ENCODE measurements around the gene SLC6A3. TPM values are rescaled to one million over a fixed set of nuclear protein-coding genes. Genes with fewer than 3 reads are reported as not detected.
A peak's percentile ranks its signal among the peaks of the same experiment; 100 is the strongest.

The SLC6A3 gene
- total and polyA plus RNA-seq, 2 of the 13 experiments (the other 11 are each of a cell fraction or from before 2014, with no cell fraction given): 0.01 TPM; not detected in 1

DNA sequence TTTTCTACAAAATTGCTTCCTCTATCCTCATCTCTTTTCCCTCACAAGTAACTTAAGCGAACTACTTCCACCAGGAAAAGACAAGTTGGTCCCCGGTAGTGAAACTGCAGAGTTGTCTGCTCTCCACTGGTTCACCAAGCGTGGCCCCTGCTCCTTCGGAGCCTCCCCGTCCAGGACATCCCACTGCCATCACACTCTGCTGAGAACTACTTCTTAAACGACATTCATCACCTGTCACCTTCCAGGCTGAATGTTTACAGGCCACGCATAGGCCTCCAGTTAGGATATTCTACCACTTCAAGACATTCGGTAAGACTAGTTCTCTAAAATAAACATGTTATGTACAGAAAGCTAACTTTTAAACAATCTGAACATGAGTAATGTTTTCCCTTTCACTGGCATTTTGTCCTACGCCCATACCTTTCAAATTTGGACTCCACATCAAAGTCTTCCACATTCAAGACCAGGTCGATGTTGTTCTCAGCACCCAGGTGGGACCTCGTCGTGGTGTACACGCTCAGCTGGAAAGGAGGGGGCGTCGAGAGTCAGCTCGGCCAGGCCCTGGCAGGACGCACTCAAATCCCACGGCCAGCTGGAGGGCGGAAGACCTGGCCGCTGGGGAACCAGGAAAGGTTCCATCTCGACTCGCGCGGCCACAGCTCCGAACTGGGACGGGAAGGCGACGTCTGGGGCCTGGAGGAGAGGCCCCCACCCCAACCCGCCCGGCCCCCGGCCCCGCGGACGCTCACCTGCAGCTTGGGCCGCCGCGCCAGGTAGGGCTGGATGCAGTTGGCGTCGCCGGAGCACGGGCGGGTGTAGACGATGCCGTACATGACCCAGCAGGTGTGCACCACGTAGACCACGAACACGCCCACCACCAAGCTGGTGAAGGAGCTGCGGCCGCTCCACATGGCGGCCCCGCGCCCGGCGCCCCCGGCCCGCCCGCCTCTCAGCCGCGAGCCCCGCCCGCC is 101.0 kb downstream of the SLC6A3 start (continued):
- TF ChIP-seq KLF11 (CRISPR knock-in tag; IDR thresholded peaks at IDR 0.05) (no peak), PHB2 (IDR thresholded peaks at IDR 0.05; ENCODE audit: partially characterized antibody) (no peak), ZNF777 (CRISPR knock-in tag; IDR thresholded peaks at IDR 0.05) (0 out of 2 replicates have a peak, but pooled peaks have one; percentile 32), ZNF781 (CRISPR knock-in tag; IDR thresholded peaks at IDR 0.05; ENCODE audit: borderline replicate concordance, not compliant biosample characterization) (no peak), ZNF619 (CRISPR knock-in tag; IDR thresholded peaks at IDR 0.05) (no peak), MXD4 (CRISPR knock-in tag; IDR thresholded peaks at IDR 0.05) (no peak), HOXD1 (CRISPR knock-in tag; IDR thresholded peaks at IDR 0.05) (peak; percentile 6; the same call in 1 of the 2 replicates), ZNF10 (CRISPR knock-in tag; IDR thresholded peaks at IDR 0.05; ENCODE audit: borderline replicate concordance, low read depth) (no peak), SALL1 (CRISPR knock-in tag; IDR thresholded peaks at IDR 0.05) (no peak)
- TF ChIP-seq, protein P1, sequence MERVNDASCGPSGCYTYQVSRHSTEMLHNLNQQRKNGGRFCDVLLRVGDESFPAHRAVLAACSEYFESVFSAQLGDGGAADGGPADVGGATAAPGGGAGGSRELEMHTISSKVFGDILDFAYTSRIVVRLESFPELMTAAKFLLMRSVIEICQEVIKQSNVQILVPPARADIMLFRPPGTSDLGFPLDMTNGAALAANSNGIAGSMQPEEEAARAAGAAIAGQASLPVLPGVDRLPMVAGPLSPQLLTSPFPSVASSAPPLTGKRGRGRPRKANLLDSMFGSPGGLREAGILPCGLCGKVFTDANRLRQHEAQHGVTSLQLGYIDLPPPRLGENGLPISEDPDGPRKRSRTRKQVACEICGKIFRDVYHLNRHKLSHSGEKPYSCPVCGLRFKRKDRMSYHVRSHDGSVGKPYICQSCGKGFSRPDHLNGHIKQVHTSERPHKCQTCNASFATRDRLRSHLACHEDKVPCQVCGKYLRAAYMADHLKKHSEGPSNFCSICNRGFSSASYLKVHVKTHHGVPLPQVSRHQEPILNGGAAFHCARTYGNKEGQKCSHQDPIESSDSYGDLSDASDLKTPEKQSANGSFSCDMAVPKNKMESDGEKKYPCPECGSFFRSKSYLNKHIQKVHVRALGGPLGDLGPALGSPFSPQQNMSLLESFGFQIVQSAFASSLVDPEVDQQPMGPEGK (CRISPR knock-in tag; IDR thresholded peaks at IDR 0.05): peak; percentile 43; the same call in 1 of the 2 replicates
- TF ChIP-seq, protein P2, sequence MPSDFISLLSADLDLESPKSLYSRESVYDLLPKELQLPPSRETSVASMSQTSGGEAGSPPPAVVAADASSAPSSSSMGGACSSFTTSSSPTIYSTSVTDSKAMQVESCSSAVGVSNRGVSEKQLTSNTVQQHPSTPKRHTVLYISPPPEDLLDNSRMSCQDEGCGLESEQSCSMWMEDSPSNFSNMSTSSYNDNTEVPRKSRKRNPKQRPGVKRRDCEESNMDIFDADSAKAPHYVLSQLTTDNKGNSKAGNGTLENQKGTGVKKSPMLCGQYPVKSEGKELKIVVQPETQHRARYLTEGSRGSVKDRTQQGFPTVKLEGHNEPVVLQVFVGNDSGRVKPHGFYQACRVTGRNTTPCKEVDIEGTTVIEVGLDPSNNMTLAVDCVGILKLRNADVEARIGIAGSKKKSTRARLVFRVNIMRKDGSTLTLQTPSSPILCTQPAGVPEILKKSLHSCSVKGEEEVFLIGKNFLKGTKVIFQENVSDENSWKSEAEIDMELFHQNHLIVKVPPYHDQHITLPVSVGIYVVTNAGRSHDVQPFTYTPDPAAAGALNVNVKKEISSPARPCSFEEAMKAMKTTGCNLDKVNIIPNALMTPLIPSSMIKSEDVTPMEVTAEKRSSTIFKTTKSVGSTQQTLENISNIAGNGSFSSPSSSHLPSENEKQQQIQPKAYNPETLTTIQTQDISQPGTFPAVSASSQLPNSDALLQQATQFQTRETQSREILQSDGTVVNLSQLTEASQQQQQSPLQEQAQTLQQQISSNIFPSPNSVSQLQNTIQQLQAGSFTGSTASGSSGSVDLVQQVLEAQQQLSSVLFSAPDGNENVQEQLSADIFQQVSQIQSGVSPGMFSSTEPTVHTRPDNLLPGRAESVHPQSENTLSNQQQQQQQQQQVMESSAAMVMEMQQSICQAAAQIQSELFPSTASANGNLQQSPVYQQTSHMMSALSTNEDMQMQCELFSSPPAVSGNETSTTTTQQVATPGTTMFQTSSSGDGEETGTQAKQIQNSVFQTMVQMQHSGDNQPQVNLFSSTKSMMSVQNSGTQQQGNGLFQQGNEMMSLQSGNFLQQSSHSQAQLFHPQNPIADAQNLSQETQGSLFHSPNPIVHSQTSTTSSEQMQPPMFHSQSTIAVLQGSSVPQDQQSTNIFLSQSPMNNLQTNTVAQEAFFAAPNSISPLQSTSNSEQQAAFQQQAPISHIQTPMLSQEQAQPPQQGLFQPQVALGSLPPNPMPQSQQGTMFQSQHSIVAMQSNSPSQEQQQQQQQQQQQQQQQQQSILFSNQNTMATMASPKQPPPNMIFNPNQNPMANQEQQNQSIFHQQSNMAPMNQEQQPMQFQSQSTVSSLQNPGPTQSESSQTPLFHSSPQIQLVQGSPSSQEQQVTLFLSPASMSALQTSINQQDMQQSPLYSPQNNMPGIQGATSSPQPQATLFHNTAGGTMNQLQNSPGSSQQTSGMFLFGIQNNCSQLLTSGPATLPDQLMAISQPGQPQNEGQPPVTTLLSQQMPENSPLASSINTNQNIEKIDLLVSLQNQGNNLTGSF (CRISPR knock-in tag; IDR thresholded peaks at IDR 0.05): peak; percentile 7
- TF ChIP-seq, protein P3, sequence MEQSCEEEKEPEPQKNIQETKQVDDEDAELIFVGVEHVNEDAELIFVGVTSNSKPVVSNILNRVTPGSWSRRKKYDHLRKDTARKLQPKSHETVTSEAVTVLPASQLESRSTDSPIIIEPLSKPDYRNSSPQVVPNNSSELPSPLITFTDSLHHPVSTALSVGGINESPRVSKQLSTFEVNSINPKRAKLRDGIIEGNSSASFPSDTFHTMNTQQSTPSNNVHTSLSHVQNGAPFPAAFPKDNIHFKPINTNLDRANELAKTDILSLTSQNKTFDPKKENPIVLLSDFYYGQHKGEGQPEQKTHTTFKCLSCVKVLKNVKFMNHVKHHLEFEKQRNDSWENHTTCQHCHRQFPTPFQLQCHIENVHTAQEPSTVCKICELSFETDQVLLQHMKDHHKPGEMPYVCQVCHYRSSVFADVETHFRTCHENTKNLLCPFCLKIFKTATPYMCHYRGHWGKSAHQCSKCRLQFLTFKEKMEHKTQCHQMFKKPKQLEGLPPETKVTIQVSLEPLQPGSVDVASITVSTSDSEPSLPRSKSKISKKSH (CRISPR knock-in tag; IDR thresholded peaks at IDR 0.05; ENCODE audit: borderline replicate concordance): no peak
- TF ChIP-seq, protein P4, sequence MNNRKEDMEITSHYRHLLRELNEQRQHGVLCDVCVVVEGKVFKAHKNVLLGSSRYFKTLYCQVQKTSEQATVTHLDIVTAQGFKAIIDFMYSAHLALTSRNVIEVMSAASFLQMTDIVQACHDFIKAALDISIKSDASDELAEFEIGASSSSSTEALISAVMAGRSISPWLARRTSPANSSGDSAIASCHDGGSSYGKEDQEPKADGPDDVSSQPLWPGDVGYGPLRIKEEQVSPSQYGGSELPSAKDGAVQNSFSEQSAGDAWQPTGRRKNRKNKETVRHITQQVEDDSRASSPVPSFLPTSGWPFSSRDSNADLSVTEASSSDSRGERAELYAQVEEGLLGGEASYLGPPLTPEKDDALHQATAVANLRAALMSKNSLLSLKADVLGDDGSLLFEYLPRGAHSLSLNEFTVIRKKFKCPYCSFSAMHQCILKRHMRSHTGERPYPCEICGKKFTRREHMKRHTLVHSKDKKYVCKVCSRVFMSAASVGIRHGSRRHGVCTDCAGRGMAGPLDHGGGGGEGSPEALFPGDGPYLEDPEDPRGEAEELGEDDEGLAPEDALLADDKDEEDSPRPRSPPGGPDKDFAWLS (CRISPR knock-in tag; IDR thresholded peaks at IDR 0.05; ENCODE audit: borderline replicate concordance): no peak
